ENCODE results near the gene NPM3. TPM values are rescaled to one million over a fixed set of nuclear protein-coding genes. Genes with fewer than 3 reads are reported as not detected.

Gene NPM3
- total RNA-seq, 8 experiments from 2014 or later = 31.1 to 95.4 (median 41.6) TPM

Other genes with a start within 250 kb of the NPM3 start
- gene POLL, start 195.2 kb downstream of the NPM3 start, total RNA-seq = 10 to 100 TPM; 12.5 to 28.0 (median 16.3) TPM
- 100 to 1,000 TPM in 1 of 8 experiments, 10 to 100 TPM in 7; 28.9 to 105 (median 64.7) TPM for gene DPCD, start 195.1 kb downstream of the NPM3 start, total RNA-seq
- 10 to 100 TPM; 17.9 to 35.8 (median 24.0) TPM for gene FBXW4, start 88.3 kb downstream of the NPM3 start, total RNA-seq
- 1 to 10 TPM in 1 of 8 experiments, under 1 TPM in 2, not detected in 5; 0.27 to 1.0 (median 0.63) TPM for gene FGF8, start 7.3 kb downstream of the NPM3 start, total RNA-seq
- gene OGA, start 35.0 kb upstream of the NPM3 start, total RNA-seq = 100 to 1,000 TPM in 7 of 8 experiments, 10 to 100 TPM in 1; 70.5 to 193 (median 171) TPM
- gene KCNIP2, start 60.4 kb upstream of the NPM3 start, total RNA-seq = 1 to 10 TPM; 1.4 to 8.8 (median 4.9) TPM